GM18867 (cell line): ENCODE results near the gene CGB1.
"Not testable (repeated sequence)": the region's sequence is repeated elsewhere in the genome, so short reads cannot be mapped to it uniquely, and the experiment has no call there.

Experiments
- ATAC-seq: cut with Tn5 transposase; IDR thresholded peaks from one replicate; pipeline ENCODE4 v1.9.1; 2021; ENCODE audit warnings: mild to moderate bottlenecking, moderate library complexity; ENCODE audit not compliant: unreplicated experiment

Gene CGB1

GRCh38 chr19:49036815-49037214 is at the start of gene CGB1:
TSS of gene CGB1 (minus strand) at chr19:49036895. CDS start at chr19:49036711, 184 bp downstream.
- ATAC-seq, result not testable (repeated sequence)

GRCh38 chr19:49086296-49086695 is 49.6 kb upstream of the CGB1 start:
- no peak for ATAC-seq

- ATAC-seq, result no peak
Measured at GRCh38 chr19:49085868-49086232, 49.2 kb upstream of the CGB1 start.

- ATAC-seq, result peak; percentile 91
Measured at GRCh38 chr19:49085020-49085867, 48.5 kb upstream of the CGB1 start, which contains the start of gene SNRNP70. TSS of gene SNRNP70 (plus strand) at chr19:49085451. CDS start at chr19:49086415, 964 bp downstream.

GRCh38 chr19:49084206-49085019 is 47.7 kb upstream of the CGB1 start:
- ATAC-seq, result no peak

- ATAC-seq, result no peak
Measured at GRCh38 chr19:49081273-49081672, 44.6 kb upstream of the CGB1 start.

- no peak for ATAC-seq
Measured at GRCh38 chr19:49080392-49080791, 43.7 kb upstream of the CGB1 start.

- ATAC-seq, result not testable (repeated sequence)
Measured at GRCh38 chr19:49074869-49075268, 38.2 kb upstream of the CGB1 start.

GRCh38 chr19:49073514-49074378 is 37.1 kb upstream of the CGB1 start:
- no peak for ATAC-seq

- ATAC-seq, result no peak
Measured at GRCh38 chr19:49071860-49072547, 35.3 kb upstream of the CGB1 start.

GRCh38 chr19:49070416-49070815 is 33.7 kb upstream of the CGB1 start:
- ATAC-seq, result no peak

GRCh38 chr19:49069026-49069425 is 32.3 kb upstream of the CGB1 start:
- no peak for ATAC-seq

GRCh38 chr19:49067554-49067953 is 30.9 kb upstream of the CGB1 start:
- ATAC-seq, result no peak

GRCh38 chr19:49065905-49066512 is 29.3 kb upstream of the CGB1 start:
- ATAC-seq, result no peak

GRCh38 chr19:49064768-49065611 is 28.3 kb upstream of the CGB1 start, which contains the start of gene NTF4:
TSS of gene NTF4 (minus strand) at chr19:49064818. CDS start at chr19:49061997, 2,821 bp downstream.
- ATAC-seq, result no peak

- no peak for ATAC-seq
Measured at GRCh38 chr19:49064029-49064629, 27.4 kb upstream of the CGB1 start.

- peak; percentile 68 for ATAC-seq
Measured at GRCh38 chr19:49061445-49061844, 24.8 kb upstream of the CGB1 start.

- ATAC-seq, result no peak
Measured at GRCh38 chr19:49061000-49061399, 24.3 kb upstream of the CGB1 start.
